ENCODE measurements around the gene MAP2K4.

DNA sequence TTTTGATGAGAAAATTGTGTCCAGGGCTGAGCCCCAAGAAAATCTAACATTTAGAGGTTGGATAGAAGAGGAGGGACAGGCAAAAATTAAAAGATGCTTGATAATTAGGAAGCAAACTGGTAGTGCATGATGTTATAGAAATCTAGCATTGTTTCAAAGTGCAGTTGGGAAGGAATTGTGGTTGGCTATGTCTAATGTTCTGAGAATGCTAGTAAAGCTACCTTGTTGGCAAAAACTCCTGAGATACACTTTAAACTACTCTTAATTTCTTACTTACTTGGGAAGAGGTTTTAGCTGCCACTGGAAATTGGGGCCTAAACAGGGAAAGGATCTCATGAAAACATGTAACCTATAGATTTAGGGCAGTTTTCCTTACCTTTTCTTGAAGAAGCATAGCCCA, 48.3 kb downstream of the MAP2K4 start:
- TF ChIP-seq EZH2 (IDR thresholded peaks at IDR 0.05): no peak
- TF ChIP-seq POLR2AphosphoS5 (IDR thresholded peaks at IDR 0.05; ENCODE audit: borderline replicate concordance, low read depth, low read length): no peak
- no peak for TF ChIP-seq FOXP2 (optimal IDR thresholded peaks at IDR 0.05; ENCODE audit: control extremely low read depth, extremely low read length, insufficient read depth)

All from SK-N-MC (cell line).